Measurements from ENCODE around the gene TMCO4. TPM values are rescaled to one million over a fixed set of nuclear protein-coding genes. Genes with fewer than 3 reads are reported as not detected.

The TMCO4 gene
- total RNA-seq, 1 donor from 2014 or later: 11.4 TPM

DNA sequence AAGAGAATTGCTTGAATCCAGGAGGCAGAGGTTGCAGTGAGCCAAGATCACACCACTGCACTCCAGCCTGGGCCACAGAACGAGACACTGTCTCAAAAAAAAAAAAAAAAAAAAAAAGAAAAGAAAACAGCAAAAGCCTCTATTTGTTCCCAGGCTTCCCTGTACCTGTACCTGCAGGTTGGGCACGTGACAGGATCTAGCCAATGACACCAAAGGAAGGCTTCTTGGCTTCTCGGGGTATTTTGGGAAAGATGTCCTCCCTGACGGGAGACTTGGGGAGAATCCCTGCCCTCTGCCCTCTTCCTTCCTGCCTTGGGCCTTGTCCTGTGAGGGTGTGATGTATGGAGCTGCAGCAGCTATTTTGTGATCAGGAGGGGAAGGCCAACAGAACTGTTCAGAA lies 22.8 kb downstream of the TMCO4 start:
- no peak for DNase-seq (ENCODE audit: extremely low read depth, low read depth, low spot score)

DNA sequence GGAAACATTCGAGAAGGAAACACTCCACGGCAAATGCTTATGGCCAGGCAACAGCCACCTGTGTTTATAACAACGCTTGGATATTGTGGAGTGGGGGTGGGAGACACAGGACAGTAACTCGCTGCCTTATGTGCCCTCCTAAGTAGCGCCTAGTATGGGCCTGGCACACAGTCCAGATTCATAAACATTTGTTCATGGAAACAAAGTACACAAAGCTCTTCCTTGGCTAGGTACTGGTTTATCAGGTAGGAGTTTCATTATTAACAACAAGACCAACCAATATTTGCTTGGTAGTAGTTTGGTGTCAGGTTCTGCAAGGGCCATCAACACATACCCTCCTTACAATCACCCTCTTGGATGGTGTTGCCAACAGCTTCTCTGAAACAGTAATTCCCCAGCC lies 23.4 kb downstream of the TMCO4 start:
- DNase-seq (ENCODE audit: extremely low read depth, low read depth, low spot score): no peak

DNA sequence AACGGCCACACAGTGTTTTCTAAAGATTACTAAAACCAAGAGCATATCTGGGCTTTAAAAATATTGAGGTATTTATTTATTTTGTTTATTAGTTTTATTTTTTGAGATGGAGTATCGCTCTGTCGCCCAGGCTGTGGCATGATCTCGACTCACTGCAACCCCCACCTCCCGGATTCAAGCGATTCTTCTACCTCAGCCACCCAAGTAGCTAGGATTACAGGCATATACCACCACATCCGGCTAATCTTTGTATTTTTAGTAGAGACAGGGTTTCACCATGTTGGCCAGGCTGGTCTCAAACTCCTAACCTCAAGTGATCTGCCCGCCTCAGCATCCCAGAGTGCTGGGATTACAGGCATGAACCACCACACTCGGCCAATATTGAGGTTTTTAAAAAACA lies 23.9 kb downstream of the TMCO4 start:
- DNase-seq (ENCODE audit: extremely low read depth, low read depth, low spot score): no peak

DNA sequence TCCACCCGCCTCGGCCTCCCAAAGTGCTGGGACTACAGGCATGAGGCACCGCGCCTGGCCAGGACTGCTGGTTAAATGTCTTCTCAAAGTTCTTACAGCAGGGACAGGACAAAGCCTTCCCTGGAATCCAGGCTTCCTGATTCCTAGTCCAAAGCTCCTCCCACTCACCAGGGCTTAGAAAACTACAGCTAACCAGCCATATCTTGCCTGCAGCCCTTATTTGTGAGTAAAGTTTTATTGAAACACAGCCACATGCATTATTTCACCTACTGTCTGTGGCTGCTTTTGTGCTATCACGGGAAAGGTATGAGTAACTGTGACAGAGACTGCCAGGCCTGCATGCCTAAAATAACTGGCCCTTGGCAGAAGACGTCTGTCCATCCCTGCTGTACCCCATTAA lies 24.4 kb downstream of the TMCO4 start:
- no peak for DNase-seq (ENCODE audit: extremely low read depth, low read depth, low spot score)

DNA sequence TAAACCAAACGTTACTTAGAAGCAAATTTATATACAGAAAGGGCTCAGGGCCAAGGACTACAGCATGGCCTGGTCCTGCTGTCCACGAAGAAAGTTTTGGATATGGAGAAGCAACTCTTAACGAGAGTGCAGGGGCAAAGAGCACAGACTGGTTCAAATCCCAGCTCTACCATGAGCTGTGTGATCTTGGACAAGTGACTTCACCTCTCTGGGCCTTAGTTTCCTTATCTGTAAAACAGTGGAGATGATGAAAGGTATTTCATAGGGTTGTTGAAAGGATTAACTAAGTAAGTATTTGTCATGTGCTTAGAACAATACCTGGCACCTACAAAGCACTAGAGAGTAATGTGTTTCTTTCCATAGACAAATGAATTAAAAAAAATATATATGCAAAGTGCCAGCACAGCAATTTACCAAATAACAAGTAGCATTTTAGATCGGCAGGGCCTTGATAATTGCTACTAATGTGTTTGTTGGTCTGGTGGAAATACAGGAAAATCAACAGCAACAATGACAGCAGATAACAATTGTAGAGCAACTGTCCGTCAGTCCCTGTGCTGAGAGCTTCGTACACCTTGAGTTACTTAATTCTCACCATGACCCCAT lies 25.4 kb downstream of the TMCO4 start:
- DNase-seq (ENCODE audit: extremely low read depth, low read depth, low spot score): no peak

DNA sequence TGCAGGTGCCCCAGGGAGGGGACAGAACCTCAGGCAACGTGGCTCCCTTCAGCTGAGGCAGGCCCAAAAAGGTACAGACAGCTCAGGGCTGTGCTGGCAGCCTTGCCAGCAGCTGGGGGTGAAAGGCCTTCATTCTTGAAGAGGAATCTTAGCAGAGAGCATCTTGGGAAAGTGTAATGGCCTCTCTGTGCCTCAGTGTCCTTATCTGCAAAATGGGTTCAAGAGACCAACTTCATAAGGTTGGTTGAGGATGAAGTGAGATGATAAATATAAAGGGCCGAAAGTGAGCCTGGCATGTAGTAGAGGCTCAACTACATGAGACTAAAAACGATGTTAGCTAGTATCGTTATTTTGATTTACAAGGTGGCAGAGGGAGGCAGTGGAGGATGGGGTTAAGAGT lies 26.2 kb downstream of the TMCO4 start:
- DNase-seq (ENCODE audit: extremely low read depth, low read depth, low spot score): no peak

DNA sequence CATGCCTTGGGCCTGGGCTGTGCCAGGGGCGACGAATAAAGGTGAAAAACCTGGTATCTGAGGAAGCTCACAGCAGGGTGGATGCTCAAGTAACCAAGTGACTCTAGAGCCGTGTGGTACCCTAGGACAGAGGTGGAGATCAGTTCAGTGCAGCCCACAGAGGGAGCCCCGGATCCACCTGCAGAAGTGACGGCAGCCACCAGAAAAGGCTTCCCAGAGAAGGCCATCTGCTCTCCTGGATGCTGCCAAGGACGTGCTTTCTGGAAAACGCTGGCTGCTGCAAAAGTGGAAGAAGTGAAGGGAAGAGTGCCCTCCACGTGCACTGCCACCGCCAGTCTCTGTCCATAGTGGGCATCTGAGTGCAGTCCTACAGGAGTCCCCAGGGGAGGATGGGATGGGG lies 27.7 kb downstream of the TMCO4 start:
- no peak for DNase-seq (ENCODE audit: extremely low read depth, low read depth, low spot score)

DNA sequence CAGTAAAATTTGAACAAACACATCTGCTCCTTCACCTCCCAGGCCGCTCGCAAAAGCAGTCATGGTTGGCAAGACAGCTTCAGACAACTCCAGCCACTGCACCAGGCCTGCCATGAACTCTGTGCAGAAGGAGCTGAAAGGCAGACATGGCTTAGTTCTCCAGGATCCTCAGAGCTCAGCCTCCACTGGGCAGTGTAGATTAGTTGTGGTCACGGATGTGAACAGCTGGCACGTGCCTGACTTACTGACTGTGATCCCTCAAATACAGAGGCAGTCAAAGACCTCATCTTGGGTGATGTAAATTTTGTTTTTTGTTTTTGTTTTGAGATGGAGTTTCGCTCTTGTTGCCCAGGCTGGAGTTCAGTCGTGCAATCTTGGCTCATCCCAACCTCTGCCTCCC lies 28.4 kb downstream of the TMCO4 start:
- no peak for DNase-seq (ENCODE audit: extremely low read depth, low read depth, low spot score)

DNA sequence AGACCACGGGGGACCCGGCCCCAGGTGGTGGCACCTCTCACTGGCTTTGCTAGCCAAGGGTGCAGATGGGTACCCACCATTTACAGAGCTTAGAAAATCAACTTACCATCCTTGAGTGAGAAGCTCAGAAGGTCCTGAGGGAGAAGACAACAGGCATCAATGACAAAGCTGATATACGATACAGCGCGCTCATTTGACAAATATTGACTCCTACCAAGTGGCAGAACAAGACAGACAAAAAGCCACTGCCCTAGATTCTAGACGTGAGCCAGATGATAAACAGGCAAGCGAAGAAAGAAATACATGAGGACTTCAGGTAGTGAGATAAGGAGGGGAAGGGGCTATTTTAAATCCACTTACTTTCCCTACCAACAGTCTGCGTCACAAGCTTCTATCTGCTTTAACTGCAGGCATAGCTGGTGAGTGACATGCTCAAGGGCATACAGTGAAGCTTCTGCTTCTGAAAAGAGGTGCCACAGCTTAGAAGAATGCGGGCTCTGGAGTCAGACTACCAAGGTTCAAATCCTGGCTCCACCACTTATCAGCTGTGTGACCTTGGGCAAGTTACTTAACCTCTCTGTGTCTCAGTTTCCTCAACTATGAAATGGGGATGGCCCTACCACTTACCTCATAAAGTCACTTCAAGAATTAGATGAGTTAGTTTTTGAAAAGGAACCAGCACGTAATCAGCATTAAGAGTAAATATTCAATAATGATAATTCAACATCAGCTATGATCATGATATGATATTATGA lies 29.1 kb downstream of the TMCO4 start:
- DNase-seq (ENCODE audit: extremely low read depth, low read depth, low spot score): no peak

DNA sequence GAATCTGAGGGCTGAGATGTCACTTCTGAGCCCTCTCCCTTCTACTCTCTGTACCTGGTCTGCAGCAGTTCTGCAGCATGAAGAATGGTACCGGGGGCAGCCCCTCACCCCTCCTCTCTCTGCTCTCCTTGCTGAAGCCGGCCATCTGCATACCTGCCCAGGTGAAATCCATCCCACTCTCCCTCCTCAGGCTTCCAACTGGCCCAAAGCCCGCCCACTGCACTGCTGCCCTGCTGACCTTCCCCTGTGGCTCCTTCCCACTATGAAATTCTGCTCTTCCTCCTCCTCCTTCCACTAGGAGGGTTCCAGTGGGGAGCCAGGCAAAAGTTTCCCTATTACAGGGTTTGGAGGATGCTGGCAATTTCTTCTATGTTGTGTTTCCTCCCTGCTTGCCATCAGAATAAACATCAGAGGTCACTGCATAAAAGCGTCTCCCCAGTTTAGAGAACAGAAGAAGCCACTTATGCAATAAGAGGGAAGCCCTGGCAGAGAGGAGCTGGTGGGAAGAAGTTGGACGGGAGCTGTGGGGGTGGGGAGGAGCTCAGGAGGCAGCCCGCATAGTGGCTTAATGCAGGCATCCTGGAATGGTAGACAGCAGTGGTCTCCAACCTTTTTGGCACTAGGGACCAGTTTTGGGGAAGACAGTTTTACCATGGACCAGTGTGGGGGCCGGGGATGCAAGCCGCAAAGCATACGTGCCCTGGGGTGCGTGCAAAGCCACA lies 30.3 kb downstream of the TMCO4 start:
- DNase-seq (ENCODE audit: extremely low read depth, low read depth, low spot score): no peak

DNA sequence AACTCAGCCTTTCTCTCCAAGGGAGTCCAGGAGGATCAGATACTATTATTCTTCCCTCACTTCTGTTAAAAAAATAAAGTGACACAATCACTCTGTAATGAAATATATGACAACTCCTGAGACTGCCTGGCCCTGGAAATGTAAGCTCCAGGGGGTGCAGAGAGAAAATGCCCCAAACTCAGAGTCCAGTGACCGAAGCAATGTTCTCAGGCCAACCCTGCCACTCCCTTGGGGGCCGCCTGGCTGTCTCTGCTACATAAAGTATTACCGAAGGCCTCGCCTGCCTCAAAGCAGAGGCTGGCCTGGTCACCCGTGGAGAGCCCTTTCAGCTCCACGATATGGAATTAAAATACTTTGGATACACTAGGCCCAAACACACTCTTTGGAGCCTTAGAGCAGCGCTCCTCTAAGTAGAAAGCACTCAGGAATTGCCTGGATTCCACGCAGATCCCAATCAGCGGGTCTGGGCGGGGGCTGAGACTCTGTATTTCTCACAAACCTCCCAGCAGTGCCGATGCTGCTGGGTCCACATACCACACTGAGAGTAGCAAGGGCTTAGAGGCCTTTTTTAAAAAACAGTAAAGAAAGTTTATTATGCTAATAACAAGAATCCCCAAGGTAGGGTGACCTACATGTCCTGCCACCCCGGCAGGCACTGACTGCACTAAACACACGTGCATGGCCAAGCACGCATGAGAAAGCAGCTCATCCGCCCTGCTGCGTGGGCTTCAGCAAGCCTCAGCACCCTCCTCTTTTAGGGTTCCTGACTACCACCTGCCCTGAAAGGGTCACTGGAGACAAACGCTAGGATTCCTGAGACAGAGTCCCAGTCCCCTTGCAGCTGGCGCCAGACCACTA lies 31.1 kb downstream of the TMCO4 start:
- no peak for DNase-seq (ENCODE audit: extremely low read depth, low read depth, low spot score)

DNA sequence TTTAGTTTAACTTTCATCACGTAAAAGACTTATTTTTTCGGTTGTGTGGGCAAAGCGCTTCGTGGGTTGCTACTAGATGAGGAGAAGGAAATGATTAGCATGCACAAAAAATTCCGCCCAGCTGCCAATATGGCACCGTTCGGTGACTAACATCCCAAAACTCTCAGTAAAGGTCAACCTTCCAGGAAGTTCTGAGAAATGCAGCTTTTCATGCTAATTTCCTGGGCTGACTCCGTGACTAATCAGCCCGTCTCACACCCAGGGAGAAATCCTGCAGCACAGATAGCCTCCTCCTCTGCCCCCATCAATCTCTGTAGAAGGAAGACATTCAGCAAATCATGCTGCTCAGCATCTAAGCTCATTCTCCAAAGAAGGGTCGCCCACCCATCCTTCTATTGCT lies 34.1 kb downstream of the TMCO4 start:
- peak; percentile 86 for DNase-seq (ENCODE audit: extremely low read depth, low read depth, low spot score)

DNA sequence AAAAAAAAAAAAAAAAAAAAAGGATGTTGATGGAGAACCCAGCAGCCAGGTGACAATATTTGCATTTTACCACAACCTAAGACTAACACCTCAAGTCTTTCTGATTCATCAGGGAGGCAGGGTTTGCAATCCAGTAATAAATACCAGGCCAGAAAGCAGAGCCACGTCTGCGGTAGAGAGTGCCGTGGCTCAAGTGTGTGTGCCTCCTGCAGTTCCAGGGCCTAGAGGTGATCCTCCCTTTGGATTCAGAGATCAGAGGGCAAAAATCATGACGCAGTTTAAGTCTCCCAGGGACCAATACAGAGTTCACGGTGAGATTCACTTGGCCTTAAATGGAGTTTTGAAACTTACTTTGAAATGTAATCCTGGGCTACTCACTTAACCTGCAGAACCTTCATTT lies 34.9 kb downstream of the TMCO4 start:
- DNase-seq (ENCODE audit: extremely low read depth, low read depth, low spot score): no peak

DNA sequence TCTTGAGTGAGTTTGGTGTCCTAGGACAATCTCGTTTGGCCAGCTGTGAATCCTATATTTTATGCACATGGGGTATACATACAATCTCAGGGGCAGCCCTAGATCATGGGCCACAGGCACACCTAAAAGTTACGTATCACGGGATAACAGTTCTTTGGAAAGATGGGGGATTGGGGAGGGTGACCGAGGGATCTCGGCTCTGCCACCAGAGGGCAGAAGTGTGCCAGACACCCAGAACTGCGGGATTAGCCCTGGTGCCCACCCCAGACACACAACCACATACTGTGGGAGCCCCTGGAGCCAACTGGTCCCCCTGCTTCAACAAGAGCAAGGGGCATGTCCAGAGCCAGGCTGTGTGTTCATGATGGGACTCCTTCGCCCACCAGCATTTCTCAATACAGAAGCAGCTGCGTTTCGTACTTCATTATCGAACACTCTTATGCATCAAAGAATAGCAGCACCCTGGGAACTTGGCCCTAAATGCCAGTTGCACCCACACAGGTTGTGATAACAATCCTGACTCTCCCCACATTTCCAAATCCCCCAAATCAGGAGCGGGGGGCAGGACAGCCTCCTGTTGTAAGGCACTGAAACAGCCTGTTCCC lies 37.4 kb downstream of the TMCO4 start:
- DNase-seq (ENCODE audit: extremely low read depth, low read depth, low spot score): no peak

DNA sequence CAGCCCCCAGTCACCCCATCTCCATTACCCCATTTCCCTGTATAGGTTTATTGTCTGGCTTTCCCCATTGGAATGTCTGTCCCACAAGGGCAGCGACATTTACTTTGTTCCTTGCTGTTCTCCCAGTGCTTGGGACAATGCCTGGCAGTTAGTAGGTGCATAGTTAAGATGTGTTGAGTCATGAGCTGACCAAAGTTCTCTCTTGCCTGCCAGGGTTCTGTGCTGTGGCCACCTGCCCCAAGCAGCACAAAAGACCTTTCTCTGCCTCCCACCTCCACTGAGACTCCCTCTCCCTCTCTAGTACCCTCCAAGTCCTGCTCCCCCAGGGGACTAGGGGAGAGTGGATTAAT lies 40.0 kb downstream of the TMCO4 start:
- DNase-seq (ENCODE audit: extremely low read depth, low read depth, low spot score): no peak

DNA sequence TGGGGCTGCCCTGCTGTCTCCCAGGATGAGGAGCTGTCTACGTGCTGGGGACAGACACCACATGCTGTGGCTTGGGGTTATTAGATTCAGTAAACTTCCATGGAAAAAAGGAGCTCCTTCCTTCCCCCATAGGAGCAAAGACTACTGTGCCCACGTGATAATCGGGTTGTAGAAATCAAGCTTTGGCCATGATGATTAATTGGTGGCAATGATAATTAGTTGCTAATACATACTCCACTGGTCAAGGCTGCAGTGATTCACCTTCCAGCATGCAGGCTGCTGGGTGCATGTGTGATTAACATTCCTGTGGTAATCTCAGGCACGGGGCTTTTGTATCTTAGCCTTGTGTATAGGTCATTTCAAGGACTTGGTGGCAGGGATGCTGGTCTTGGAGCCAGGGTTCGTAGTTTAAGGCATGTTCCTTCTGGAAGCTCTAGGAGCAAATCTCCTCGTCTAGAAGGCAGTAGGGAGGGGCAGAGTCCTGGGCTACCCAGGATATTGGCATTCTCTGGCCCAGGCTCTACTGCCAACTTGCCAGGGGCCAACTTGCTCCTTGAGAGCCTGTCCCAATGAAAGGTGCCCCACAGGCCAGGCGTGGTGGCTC lies 41.4 kb downstream of the TMCO4 start:
- DNase-seq (ENCODE audit: extremely low read depth, low read depth, low spot score): no peak

DNA sequence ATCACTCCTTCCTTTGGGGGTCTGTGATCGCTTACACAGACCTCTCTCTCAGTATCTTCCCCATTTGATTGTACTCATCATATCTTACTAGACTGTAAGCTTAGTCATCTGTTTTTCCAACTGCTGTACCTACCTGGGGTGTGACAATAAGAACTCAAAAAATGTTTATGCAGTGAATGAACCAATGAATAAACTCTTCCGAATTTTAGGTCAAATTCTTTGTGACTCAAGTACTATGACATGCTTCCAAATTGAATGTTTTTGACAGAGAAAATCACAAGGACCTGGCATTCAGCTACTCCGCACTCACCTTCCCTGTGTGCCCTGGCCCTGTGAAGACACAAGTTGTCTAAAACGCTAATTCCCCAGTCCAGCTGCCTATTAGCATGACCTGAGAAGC lies 42.1 kb downstream of the TMCO4 start:
- DNase-seq (ENCODE audit: extremely low read depth, low read depth, low spot score): no peak

DNA sequence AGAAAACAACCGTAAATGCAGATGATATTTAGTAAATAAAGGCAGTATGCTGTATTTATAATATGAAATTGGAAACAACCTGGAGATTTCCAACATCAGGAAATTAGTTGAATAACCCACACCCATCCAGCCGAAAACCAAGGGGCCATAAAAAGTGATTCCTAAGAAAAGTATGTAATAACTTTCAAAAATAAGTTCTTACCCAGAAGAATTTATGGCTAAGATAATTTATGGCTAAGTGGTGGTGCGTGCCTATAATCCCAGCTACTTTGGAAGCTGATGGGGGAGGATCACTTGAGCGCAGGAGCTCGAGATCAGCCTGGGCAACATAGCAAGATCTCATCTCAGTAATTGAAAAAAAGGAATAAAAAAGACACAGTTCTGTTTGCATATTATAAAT lies 43.2 kb downstream of the TMCO4 start:
- DNase-seq (ENCODE audit: extremely low read depth, low read depth, low spot score): no peak

DNA sequence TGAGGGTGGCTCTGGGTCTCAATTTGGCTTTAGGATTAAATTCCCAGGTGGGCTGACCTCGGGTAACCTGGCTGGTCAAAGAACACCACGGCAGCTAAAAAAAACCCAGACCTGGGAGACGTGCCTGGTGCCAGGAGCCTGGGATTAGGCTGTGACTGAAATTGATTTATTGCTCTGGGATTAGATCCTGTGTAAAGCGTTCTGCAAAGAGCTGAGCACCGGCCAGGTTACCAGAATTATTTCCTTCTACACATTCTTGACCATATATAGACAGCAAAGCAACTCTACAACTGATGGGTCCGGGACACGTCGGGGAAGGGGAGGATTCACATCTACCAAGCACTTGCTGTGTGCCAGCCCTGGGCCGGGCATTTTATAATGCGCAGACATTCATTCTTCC lies 45.2 kb downstream of the TMCO4 start:
- no peak for DNase-seq (ENCODE audit: extremely low read depth, low read depth, low spot score)

DNA sequence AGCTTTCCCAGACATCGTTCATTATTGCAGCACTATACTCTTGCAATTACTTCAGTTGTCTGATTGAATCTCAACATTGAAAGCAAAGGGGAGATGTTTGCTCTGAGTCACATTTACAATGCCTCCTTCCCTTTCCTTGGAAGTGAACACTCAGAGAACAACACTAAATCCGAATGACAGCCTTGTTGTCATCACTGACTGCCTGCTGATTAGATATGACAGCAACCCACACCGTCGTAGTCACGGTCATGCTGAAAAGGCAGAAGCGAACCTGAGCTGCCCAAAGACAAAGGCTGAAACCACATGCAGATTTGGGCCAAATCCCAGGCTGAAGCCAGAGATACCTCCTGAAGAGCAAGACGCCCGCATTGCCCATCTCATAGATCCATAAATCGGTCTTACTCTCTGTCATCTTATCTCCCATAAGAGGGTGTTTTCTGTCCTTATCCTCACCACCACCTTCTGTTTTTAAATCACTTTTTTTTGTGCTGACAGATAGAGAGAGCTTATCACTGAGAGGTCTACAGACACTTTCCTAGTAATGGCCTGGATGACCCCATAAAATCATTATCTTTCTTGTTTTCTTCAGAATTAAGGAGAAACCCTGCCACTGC lies 47.5 kb downstream of the TMCO4 start:
- DNase-seq (ENCODE audit: extremely low read depth, low read depth, low spot score): no peak
